IMR-90 (cell line): ENCODE results near the gene GCH1. TPM values are rescaled to one million over a fixed set of nuclear protein-coding genes. Genes with fewer than 3 reads are reported as not detected.

Experiments
- ATAC-seq: fragments of 200-7000 bp; cut with Tn5 transposase; 2 replicates; pipeline ENCODE4 v1.9.1; 2020; ENCODE audit warnings: low read depth, mild to moderate bottlenecking, moderate library complexity
- BruUV-seq: library from RNA; stranded (reverse); fragments of 400-500 nt; replicated peaks from 2 replicates; lab custom pipeline; 2021; lab: Mats Ljungman, UMichigan
- CTCF ChIA-PET: fragments of 300-600 bp; formaldehyde crosslinking; extraction: SDS; loops from one replicate; lab custom pipeline; 2021; ENCODE audit warnings: antibody characterized with exemption; lab: Yijun Ruan, JAX
- POLR2A ChIA-PET: fragments of 300-600 bp; sonication (Branson Sonifier 250); formaldehyde crosslinking; loops from one replicate; lab custom pipeline; 2022; ENCODE audit warnings: antibody characterized with exemption; ENCODE audit not compliant: unreplicated experiment; lab: Charles Lee
- DNase-seq: peaks from one replicate; pipeline ENCODE4 v3.0.0; 2013
- H2AFZ ChIP-seq: replicated peaks from 2 replicates; pipeline ENCODE3; 2013; ENCODE audit warnings: low read length, mild to moderate bottlenecking; ENCODE audit not compliant: poor library complexity
- H2AK5ac ChIP-seq: 2 replicates; pipeline ENCODE4 v1.6.1; 2013; ENCODE audit warnings: low read depth, low read length, inconsistent platforms
- H2AK9ac ChIP-seq: replicated peaks from 2 replicates; pipeline ENCODE3; 2013; ENCODE audit warnings: mild to moderate bottlenecking, low read depth, low read length, moderate library complexity; ENCODE audit not compliant: poor library complexity
- H2BK120ac ChIP-seq: 2 replicates; pipeline ENCODE4 v1.6.1; 2013; ENCODE audit warnings: low read depth, low read length, inconsistent platforms
- H2BK15ac ChIP-seq: 3 replicates; pipeline ENCODE4 v1.6.1; 2013; ENCODE audit warnings: low read depth, low read length, inconsistent platforms
- H2BK20ac ChIP-seq: 2 replicates; pipeline ENCODE4 v1.6.1; 2013; ENCODE audit warnings: low read depth, mild to moderate bottlenecking, inconsistent platforms, low read length, moderate library complexity
- H2BK5ac ChIP-seq: 2 replicates; pipeline ENCODE4 v1.6.1; 2013; ENCODE audit warnings: mild to moderate bottlenecking, low read depth, low read length, inconsistent platforms; ENCODE audit not compliant: poor library complexity, severe bottlenecking
- H3K14ac ChIP-seq: replicated peaks from 2 replicates; pipeline ENCODE4 v1.6.1; 2013; ENCODE audit warnings: low read depth, low read length, inconsistent platforms
- H3K18ac ChIP-seq: 2 replicates; pipeline ENCODE4 v1.6.1; 2013; ENCODE audit warnings: low read depth, low read length, control low read depth
- H3K23ac ChIP-seq: 2 replicates; pipeline ENCODE4 v1.6.1; 2013; ENCODE audit warnings: low read depth, low read length, inconsistent platforms
- H3K27ac ChIP-seq: 2 replicates; pipeline ENCODE4 v1.5.1; 2013; ENCODE audit warnings: mild to moderate bottlenecking, control low read depth, low read length; ENCODE audit not compliant: insufficient read depth
- H3K27me3 ChIP-seq: 2 replicates; pipeline ENCODE4 v1.6.1; 2013; ENCODE audit warnings: low read length; ENCODE audit not compliant: control insufficient read depth, insufficient read depth
- H3K36me3 ChIP-seq: 2 replicates; pipeline ENCODE4 v1.6.1; 2013; ENCODE audit warnings: low read length, mixed read lengths; ENCODE audit not compliant: control insufficient read depth, insufficient read depth
- H3K4ac ChIP-seq: 2 replicates; pipeline ENCODE4 v1.6.1; 2013; ENCODE audit warnings: low read depth, low read length, inconsistent platforms
- H3K4me1 ChIP-seq: 2 replicates; pipeline ENCODE4 v1.6.1; 2013; ENCODE audit warnings: low read length, mixed read lengths; ENCODE audit not compliant: control insufficient read depth, insufficient read depth
- H3K4me2 ChIP-seq: 2 replicates; pipeline ENCODE4 v1.6.1; 2013; ENCODE audit warnings: low read depth, mild to moderate bottlenecking, control low read depth, low read length, moderate library complexity
- H3K4me3 ChIP-seq: 2 replicates; pipeline ENCODE4 v1.5.1; 2013; ENCODE audit warnings: low read depth, mild to moderate bottlenecking, control low read depth, low read length, moderate library complexity; ENCODE audit not compliant: insufficient read depth
- H3K56ac ChIP-seq: 2 replicates; pipeline ENCODE4 v1.6.1; 2013; ENCODE audit warnings: low read length, inconsistent platforms; ENCODE audit not compliant: insufficient read depth; ENCODE audit errors: extremely low read depth
- H3K79me1 ChIP-seq, 2 experiments: 2 replicates each; pipeline ENCODE4 v1.6.1; 2013; ENCODE audit warnings: low read length in 2 of 2, inconsistent platforms in 1 of 2, low read depth in 1 of 2
- H3K9ac ChIP-seq: 2 replicates; pipeline ENCODE4 v1.6.1; 2013; ENCODE audit warnings: low read depth, low read length, control low read depth
- H3K9me1 ChIP-seq: 2 replicates; pipeline ENCODE4 v1.6.1; 2013; ENCODE audit warnings: low read length, inconsistent platforms; ENCODE audit not compliant: insufficient read depth
- H3K9me3 ChIP-seq: 2 replicates; pipeline ENCODE4 v1.6.1; 2013; ENCODE audit warnings: low read length; ENCODE audit not compliant: control insufficient read depth, insufficient read depth
- H4K20me1 ChIP-seq: 2 replicates; pipeline ENCODE4 v1.6.1; 2013; ENCODE audit warnings: low read length, inconsistent platforms; ENCODE audit not compliant: insufficient read depth
- H4K5ac ChIP-seq: 2 replicates; pipeline ENCODE4 v1.6.1; 2013; ENCODE audit warnings: mild to moderate bottlenecking, low read depth, low read length, control low read depth
- H4K8ac ChIP-seq, 2 experiments: 2 replicates each; pipeline ENCODE4 v1.6.1; 2013; ENCODE audit warnings: low read depth in 2 of 2, low read length in 2 of 2, control low read depth in 1 of 2, inconsistent platforms in 1 of 2
- H4K91ac ChIP-seq: 2 replicates; pipeline ENCODE4 v1.6.1; 2013; ENCODE audit warnings: low read depth, low read length, inconsistent platforms; ENCODE audit not compliant: insufficient read depth
- CHD1 ChIP-seq: IDR thresholded peaks from 2 replicates; pipeline ENCODE4 v1.6.1; 2012; ENCODE audit warnings: low read depth, low read length, improper control_type of control experiment
- FOS ChIP-seq: fragments of 150-350 bp; IDR thresholded peaks from 2 replicates; pipeline ENCODE4 v1.6.1; 2016; ENCODE audit warnings: low read depth, low read length
- MAFK ChIP-seq: IDR thresholded peaks from 2 replicates; pipeline ENCODE4 v1.6.1; 2012; ENCODE audit warnings: low read depth, low read length, improper control_type of control experiment
- MAZ ChIP-seq: IDR thresholded peaks from 2 replicates; pipeline ENCODE4 v1.6.1; 2012; ENCODE audit warnings: low read depth, mild to moderate bottlenecking, low read length, improper control_type of control experiment, moderate library complexity, borderline replicate concordance
- MXI1 ChIP-seq: IDR thresholded peaks from 2 replicates; pipeline ENCODE4 v1.6.1; 2012; ENCODE audit warnings: low read depth, mild to moderate bottlenecking, low read length, moderate library complexity, borderline replicate concordance
- NFE2L2 ChIP-seq: fragments of 150-350 bp; IDR thresholded peaks from 2 replicates; pipeline ENCODE4 v1.6.1; 2016; ENCODE audit warnings: low read depth, mild to moderate bottlenecking, low read length
- POLR2A ChIP-seq: IDR thresholded peaks from 2 replicates; pipeline ENCODE4 v1.6.1; 2012; ENCODE audit warnings: mild to moderate bottlenecking, low read depth, low read length
- RAD21 ChIP-seq: IDR thresholded peaks from 2 replicates; pipeline ENCODE4 v1.6.1; 2012; ENCODE audit warnings: low read length, improper control_type of control experiment
- RCOR1 ChIP-seq: IDR thresholded peaks from 2 replicates; pipeline ENCODE4 v1.6.1; 2012; ENCODE audit warnings: mild to moderate bottlenecking, low read length, improper control_type of control experiment; ENCODE audit not compliant: insufficient replicate concordance
- SMC3 ChIP-seq: fragments of 150-350 bp; IDR thresholded peaks from 2 replicates; pipeline ENCODE4 v1.6.1; 2016; ENCODE audit warnings: low read depth, mild to moderate bottlenecking, antibody characterized with exemption, low read length, moderate library complexity
- dilution Hi-C: fragments of 300-500 bp; cut with HindIII; formaldehyde crosslinking; loops from one replicate; pipeline ENCODE4 v1.14.3; 2018; ENCODE audit warnings: low sequenced_read_pairs; ENCODE audit not compliant: unreplicated experiment
- in situ Hi-C: fragments of 300-500 bp; cut with MboI; formaldehyde crosslinking; loops from 3 replicates; pipeline ENCODE4 v1.14.3; 2019; ENCODE audit warnings: low sequenced_read_pairs, inconsistent platforms, mixed read lengths
- intact Hi-C: fragments of 100-400 bp; cut with micrococcal nuclease; formaldehyde crosslinking; loops from 2 replicates; pipeline ENCODE4 v1.10.0; 2022
- polyA plus RNA-seq, 3 experiments: library from polyadenylated mRNA; depleted of rRNA; stranded (reverse); fragments of >200 nt; gene quantifications; 2 replicates each; pipeline ENCODE4 v1.2.3, GENCODE V29; 2012; ENCODE audit warnings: low replicate concordance in 1 of 3
- total RNA-seq: library from RNA; depleted of rRNA; stranded (reverse); fragments of >200 nt; gene quantifications from 2 replicates; pipeline ENCODE4 v1.2.3, GENCODE V29; 2012
- TF ChIP-seq, protein P1 (sequence below): conservative IDR thresholded peaks from 2 replicates; pipeline ENCODE4 v1.5.1; 2012; ENCODE audit warnings: mild to moderate bottlenecking, low read depth, low read length, improper control_type of control experiment
- TF ChIP-seq, protein P2 (sequence below): fragments of 150-350 bp; IDR thresholded peaks from 2 replicates; pipeline ENCODE4 v1.6.1; 2017; ENCODE audit warnings: mild to moderate bottlenecking, antibody characterized with exemption, low read length, low read depth

Gene GCH1
- total and polyA plus RNA-seq, 2 of the 4 experiments (the other 2 are of a cell fraction) = 0.54 to 0.74 TPM

DNA sequence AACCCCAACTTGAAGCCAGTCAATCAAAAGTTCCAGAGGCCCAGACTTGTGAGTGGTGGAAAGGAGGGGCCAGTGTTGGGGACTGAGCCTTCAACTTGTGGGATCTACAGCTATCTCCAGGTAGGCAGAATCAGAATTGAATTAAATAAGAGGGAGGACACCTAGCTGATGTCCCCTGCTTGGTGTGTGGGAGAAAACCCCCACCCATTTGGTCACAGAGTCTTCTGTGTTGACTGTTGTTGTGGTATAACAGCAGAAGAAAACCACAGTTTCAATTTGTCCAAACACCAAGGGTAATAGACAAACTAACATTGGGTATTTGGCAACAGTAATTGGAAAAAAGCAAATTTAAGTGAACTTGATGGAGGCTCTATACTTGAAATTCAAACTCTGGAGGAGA is 3.4 kb upstream of the GCH1 start:
- peaks cover under 1% of the 10 kb centered on the region; the same call in 1 of the 2 replicates for H3K4me1 ChIP-seq
- H3K23ac ChIP-seq = no peak overlapping the region
- H3K4ac ChIP-seq = no peak overlapping the region
- no TSS peak for BruUV-seq
- POLR2A ChIA-PET = no interaction called here
- no peak overlapping the region for H3K18ac ChIP-seq
- H2BK120ac ChIP-seq = no peak overlapping the region
- DNase-seq (no peak), ATAC-seq (no peak)
- H3K9me1 ChIP-seq = no peaks in the 10 kb centered on the region
- no peaks in the 10 kb centered on the region for H4K20me1 ChIP-seq
- H3K4me2 ChIP-seq = no peak overlapping the region
- no peak overlapping the region for H3K9ac ChIP-seq
- H3K9me3 ChIP-seq = no peaks in the 10 kb centered on the region
- TF ChIP-seq, protein P1, sequence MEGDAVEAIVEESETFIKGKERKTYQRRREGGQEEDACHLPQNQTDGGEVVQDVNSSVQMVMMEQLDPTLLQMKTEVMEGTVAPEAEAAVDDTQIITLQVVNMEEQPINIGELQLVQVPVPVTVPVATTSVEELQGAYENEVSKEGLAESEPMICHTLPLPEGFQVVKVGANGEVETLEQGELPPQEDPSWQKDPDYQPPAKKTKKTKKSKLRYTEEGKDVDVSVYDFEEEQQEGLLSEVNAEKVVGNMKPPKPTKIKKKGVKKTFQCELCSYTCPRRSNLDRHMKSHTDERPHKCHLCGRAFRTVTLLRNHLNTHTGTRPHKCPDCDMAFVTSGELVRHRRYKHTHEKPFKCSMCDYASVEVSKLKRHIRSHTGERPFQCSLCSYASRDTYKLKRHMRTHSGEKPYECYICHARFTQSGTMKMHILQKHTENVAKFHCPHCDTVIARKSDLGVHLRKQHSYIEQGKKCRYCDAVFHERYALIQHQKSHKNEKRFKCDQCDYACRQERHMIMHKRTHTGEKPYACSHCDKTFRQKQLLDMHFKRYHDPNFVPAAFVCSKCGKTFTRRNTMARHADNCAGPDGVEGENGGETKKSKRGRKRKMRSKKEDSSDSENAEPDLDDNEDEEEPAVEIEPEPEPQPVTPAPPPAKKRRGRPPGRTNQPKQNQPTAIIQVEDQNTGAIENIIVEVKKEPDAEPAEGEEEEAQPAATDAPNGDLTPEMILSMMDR = no peak
- TF ChIP-seq CHD1 (no peak), RCOR1 (no peak), RAD21 (no peak), MXI1 (no peak), POLR2A (no peak), FOS (no peak), MAFK (no peak), SMC3 (no peak), MAZ (no peak), NFE2L2 (no peak)
- TF ChIP-seq, protein P2, sequence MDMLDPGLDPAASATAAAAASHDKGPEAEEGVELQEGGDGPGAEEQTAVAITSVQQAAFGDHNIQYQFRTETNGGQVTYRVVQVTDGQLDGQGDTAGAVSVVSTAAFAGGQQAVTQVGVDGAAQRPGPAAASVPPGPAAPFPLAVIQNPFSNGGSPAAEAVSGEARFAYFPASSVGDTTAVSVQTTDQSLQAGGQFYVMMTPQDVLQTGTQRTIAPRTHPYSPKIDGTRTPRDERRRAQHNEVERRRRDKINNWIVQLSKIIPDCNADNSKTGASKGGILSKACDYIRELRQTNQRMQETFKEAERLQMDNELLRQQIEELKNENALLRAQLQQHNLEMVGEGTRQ = no peak
- H3K27me3 ChIP-seq = peaks cover 9% of the 10 kb centered on the region
- dilution Hi-C loops (no loop called here), in situ Hi-C loops (no loop called here), intact Hi-C loops (no loop called here)
- no peak overlapping the region for H2BK5ac ChIP-seq
- H4K8ac ChIP-seq = no peak overlapping the region
- H3K4me3 ChIP-seq = no peak overlapping the region
- no peak overlapping the region for H2BK20ac ChIP-seq
- H2AK9ac ChIP-seq = no peak overlapping the region
- H4K91ac ChIP-seq = no peak overlapping the region
- H3K56ac ChIP-seq = no peak overlapping the region
- H3K14ac ChIP-seq = no peak overlapping the region
- H2AK5ac ChIP-seq = no peak overlapping the region
- H3K79me1 ChIP-seq = no peaks in the 10 kb centered on the region
- H3K27ac ChIP-seq = no peak overlapping the region
- no peaks in the 10 kb centered on the region for H3K36me3 ChIP-seq
- H4K5ac ChIP-seq = no peak overlapping the region
- CTCF ChIA-PET = no interaction called here
- H2AFZ ChIP-seq = no peak overlapping the region
- no peak overlapping the region for H2BK15ac ChIP-seq
